ENCODE data around the gene VOPP1. TPM values are rescaled to one million over a fixed set of nuclear protein-coding genes. Genes with fewer than 3 reads are reported as not detected.

VOPP1 gene
- polyA plus RNA-seq, 4 donors = 54.1 to 66.7 (median 61.4) TPM

- DNase-seq (ENCODE audit: low read depth in 4 of 4, low spot score in 2 of 4) = no peak
These were observed 37.2 kb downstream of the VOPP1 start for GRCh38 chr7:55534916-55535590.

DNA sequence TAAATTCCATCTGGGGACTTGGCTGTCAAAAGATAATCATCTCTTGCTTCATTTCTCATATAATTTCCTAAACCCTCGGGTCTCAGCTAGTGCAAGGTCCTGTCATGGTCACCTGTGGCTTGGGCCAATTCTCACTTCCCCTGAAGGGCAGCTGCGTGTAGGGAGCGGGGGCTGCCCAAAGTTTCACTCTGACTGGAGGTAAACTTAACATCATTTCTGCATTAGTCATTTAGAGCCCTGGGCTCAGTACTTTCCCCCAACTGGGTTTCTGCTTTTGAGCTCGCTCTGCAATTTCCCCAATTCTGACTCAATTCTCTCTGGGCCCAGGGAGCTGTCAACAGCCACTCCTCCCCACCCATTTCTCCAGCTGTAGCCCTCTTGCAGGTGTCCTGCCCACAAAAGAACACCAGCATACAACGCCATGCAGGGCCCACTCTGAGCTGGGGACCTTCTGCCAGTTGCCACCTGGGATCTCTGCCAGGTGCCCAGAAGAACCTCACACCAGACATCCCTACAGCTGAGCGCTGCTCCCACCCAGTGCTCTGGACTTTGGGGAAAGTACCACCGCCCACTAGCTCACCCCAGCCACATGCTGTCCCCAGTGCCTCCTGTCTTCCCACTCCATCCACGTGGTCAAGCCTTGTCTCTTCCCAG is 37.9 kb downstream of the VOPP1 start:
- no peak for DNase-seq (ENCODE audit: low read depth in 4 of 4, low spot score in 2 of 4)

- no peak for DNase-seq (ENCODE audit: low read depth in 4 of 4, low spot score in 2 of 4)
These were observed 38.6 kb downstream of the VOPP1 start for GRCh38 chr7:55533729-55534080.

DNA sequence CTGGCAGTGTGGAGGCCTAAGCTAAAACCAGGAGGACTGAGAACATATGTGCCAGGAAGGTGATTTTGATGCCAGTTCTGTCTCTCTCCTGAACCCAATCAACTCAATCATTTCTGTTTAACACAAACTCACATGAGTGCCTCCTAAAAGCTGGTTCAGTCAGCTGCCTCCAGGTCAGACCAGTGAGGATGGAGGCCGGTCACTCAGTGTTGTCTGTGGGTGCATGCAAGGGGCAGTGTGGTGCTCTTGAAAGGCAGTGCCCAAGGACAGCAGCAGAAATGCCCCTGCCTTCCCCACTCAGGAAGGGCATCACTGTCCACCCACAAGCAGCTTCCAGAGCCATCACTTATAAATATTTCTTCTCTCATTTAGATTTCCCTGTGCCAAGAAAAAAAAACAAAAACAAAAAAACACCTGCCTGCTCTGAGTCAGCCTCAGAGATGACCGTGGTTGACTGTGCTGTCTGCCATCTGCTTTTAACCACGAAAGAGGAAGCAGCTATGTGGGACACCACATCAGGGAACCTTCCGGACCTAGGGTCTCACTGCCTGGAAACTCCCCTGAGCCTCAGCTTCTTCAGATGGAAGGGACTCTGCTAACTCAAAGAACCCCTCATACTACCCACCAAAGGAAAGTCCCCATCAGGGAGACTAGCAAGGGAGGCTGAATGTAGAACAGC is 39.1 kb downstream of the VOPP1 start:
- DNase-seq (ENCODE audit: low read depth in 4 of 4, low spot score in 2 of 4) = no peak

GRCh38 chr7:55532150-55532917 is 40.0 kb downstream of the VOPP1 start:
- DNase-seq (ENCODE audit: low read depth in 4 of 4, low spot score in 2 of 4) = no peak

DNA sequence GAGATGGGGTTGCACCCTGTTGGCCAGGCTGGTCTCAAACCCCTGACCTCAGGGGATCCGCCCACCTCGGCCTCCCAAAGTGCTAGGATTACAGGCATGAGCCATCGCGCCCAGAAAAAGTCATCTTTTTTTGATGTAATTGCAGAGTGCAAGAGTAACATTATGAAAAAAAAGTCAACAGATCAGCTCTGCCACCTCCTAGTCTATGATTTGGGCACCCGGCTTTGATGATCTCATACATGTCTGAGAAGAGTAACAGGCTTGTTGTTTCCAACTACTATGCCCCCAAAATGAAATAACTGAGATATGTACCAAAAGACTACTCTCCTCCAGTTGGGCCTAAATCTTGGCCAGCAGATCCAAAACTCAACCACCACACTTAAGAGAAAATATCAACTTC is 40.8 kb downstream of the VOPP1 start:
- DNase-seq (ENCODE audit: low read depth in 4 of 4, low spot score in 2 of 4) = no peak

- DNase-seq (ENCODE audit: low read depth in 4 of 4, low spot score in 2 of 4) = no peak
These were observed 45.0 kb downstream of the VOPP1 start for GRCh38 chr7:55527307-55527706.

- no peak for DNase-seq (ENCODE audit: low read depth in 4 of 4, low spot score in 2 of 4)
These were observed 45.5 kb downstream of the VOPP1 start for GRCh38 chr7:55526770-55527169.

DNA sequence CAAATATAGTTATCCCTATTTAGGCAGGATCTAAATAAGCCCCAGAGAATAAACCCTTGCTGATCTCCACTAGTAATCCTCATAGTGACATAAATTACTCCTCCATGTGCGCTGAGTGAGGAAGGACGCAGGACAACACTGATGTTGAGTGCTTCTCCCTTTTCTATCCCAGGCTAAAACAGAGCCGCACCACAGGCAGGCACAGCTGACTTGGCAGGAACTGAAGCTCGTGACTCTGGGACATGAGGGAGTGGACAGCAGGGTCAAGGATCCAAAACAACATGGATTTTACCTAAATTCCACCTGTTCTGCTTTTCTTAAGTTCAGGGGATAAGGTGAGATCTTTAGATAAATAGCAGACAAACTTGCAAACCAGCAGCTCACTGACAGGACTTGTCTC is 46.0 kb downstream of the VOPP1 start:
- DNase-seq (ENCODE audit: low read depth in 4 of 4, low spot score in 2 of 4) = no peak

DNA sequence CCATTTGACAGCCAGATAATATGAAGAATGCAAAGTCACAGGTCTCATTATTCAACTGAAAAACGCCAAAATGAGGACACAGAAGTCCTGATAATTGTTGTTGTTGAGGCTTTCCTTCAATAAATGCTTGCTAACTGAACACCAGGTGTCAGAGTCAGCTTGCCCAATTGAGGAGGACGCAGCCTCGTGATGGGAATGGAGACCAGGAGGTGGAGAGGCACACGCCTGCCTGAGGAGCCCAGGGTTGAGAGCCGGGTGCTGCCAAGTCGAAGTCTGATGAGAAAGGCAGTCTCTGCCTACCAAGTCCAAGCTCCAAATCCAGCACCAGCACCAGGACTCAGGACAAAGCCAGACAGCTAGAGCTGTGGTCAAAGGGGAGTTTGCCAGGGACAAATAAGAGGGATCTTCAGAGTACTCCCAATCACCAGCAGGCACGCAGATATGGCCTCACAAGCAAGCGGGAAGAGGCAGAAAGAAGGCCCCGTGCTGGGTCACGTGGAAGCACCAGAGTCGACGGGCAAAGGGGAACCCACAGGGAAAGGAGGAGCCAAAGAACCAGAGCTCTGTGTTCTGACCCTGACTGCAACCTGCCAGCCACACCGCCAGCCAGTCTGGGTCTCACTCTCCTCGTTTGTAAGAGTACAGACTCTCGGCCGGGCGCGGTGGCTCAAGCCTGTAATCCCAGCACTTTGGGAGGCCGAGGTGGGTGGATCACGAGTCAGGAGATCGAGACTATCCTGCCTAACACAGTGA is 47.6 kb downstream of the VOPP1 start:
- no peak for DNase-seq (ENCODE audit: low read depth in 4 of 4, low spot score in 2 of 4)

- no peak for DNase-seq (ENCODE audit: low read depth in 4 of 4, low spot score in 2 of 4)
These were observed 48.9 kb downstream of the VOPP1 start for GRCh38 chr7:55523366-55523765.

GRCh38 chr7:55521917-55522902 is 50.1 kb downstream of the VOPP1 start:
- no peak for DNase-seq (ENCODE audit: low read depth in 4 of 4, low spot score in 2 of 4)

DNA sequence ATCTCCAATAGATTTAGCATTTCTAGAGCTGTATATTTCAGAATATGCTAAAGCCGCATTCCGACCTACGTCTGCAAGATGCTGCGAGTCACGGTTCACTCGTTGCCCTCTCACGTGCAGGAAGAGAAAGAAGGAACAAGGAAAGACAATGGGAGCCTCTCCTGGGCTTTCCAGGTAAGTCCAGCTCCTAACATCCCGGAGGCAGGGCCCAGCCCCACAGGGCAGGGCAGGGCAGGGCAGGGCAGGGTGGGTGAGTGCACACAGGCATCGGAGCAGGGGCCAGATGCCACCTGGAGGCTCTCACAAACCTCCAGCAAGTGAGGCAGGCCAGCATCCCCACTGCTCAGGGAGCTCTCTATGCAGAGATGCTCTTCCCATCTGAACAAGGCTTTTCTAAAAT is 50.8 kb downstream of the VOPP1 start:
- no peak for DNase-seq (ENCODE audit: low read depth in 4 of 4, low spot score in 2 of 4)

DNA sequence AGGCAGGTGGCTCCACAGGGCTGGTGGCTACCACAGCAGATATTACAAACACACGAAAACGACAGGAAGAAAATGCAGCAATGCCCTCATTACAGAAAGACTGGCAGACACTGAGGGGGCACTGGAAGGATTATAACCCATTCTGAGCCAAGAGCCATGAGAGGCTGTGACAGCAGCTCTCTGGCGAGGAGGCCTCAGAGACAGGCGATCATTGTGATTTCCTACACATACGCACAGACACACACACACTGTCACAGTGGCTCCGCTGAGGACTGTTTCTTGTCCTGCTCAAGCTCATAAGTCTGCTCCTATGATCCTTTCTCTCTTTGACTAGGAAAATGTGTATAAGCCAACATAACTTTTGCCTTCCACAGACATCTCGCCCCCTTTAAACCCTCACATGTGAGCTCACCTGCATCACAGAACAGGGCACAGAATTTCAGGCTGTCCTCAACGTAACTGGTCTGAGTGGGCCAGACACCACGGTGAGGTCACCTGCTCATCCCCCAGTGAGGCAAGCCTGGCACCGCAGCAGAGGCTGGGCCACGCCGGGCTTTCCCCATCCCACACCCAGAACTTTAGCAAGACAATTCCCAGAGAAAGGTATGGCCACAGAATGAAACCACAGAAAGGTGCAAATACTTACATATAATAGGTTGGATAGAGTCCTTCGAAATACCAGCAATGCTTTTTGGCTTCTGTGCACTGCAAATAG is 51.7 kb downstream of the VOPP1 start:
- DNase-seq (ENCODE audit: low read depth in 4 of 4, low spot score in 2 of 4) = no peak

GRCh38 chr7:55518836-55519235 is 53.5 kb downstream of the VOPP1 start:
- DNase-seq (ENCODE audit: low read depth in 4 of 4, low spot score in 2 of 4) = no peak

DNA sequence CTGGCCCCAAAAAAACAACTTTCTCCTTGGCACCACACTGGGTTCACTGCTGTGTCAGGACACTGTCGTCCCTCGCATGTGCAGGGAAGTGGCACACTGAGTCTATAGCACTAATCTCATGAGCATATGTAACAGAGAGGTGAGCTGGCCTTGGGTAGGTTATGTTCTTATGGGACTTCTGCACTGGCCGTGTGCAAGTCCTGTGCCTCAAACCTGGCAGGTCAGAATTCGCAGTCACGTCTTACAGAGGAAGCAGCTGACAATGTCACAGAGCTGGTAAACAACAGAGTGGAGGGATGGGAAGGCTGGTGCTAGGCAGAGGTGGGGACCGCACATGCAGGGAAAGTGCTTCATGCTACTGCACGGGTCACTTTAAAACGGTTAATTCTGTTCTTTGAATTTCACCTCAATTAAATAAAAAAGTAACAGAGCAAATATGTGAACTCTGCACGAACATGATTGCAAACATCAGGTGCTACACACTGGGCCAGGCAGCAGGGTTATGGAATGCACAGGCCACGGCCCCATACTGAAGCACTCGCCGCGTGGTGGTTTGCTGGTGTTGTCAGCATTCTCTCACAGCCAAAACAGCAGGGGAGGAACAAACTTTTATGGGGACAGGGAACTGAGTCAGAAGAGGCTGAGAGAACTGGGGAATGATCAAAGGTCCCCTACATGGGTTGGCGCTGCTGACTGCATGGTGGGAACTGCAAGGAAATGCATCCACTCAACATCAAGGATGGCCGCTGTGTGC is 54.2 kb downstream of the VOPP1 start:
- DNase-seq (ENCODE audit: low read depth in 4 of 4, low spot score in 2 of 4) = no peak

DNA sequence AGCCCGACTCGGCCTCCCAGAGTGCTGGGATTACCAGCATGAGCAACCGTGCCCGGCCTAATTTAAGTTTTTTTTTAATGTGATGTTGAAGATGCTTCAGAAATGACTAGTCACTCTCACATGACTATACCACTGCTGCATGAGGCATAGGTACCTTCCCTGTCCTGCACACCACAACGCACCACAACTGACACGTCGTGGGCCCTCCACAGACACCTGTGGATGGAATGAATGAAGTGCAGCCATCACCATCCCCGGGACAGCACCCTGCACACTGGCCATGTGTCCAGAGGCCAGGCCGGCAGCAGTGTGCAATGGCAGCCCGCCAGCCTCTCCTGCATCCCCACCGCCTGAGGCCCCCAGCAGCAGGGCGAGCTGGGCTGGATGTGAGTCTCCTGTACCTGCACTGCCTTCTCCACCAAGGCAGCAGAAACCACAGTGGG is 55.1 kb downstream of the VOPP1 start:
- DNase-seq (ENCODE audit: low read depth in 4 of 4, low spot score in 2 of 4) = no peak

GRCh38 chr7:55516409-55516808 is 55.9 kb downstream of the VOPP1 start:
- no peak for DNase-seq (ENCODE audit: low read depth in 4 of 4, low spot score in 2 of 4)
